ENCODE data around the gene DYSF.
"Not testable (repeated sequence)": the region's sequence is repeated elsewhere in the genome, so short reads cannot be mapped to it uniquely, and the experiment has no call there.

DYSF gene

DNA sequence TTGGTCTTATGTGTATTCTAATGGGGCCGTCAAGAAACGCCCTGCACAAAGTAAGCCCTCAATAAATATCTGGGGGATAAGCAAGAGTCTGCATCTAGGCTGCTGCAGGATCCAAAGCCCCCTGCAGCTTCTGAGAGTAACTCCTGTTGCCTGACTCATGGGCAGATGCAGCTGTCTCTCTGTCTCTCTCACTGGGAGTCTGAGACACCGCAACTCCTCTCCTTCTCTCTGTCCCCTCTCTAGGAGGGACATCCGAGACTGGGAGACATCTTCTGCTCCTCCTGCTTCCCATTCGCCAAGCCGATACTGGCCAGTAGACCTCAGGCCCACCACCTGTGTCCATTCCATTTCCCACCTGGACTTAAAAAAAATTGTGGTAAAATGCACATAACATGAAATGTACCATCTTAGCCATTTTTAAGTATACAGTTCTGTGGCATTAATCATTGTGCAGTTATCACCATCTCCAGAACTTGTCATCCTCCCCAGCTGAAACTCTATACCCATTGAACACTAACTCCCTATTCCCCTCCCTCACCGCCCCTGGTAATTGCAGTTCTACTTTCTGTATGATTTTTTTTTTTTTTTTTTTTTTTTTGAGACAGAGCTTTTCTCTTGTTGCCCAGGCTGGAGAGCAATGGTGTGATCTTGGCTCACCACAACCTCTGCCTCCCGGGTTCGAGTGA, 20.1 kb downstream of the DYSF start:
- FAIRE-seq, result no peak

DNA sequence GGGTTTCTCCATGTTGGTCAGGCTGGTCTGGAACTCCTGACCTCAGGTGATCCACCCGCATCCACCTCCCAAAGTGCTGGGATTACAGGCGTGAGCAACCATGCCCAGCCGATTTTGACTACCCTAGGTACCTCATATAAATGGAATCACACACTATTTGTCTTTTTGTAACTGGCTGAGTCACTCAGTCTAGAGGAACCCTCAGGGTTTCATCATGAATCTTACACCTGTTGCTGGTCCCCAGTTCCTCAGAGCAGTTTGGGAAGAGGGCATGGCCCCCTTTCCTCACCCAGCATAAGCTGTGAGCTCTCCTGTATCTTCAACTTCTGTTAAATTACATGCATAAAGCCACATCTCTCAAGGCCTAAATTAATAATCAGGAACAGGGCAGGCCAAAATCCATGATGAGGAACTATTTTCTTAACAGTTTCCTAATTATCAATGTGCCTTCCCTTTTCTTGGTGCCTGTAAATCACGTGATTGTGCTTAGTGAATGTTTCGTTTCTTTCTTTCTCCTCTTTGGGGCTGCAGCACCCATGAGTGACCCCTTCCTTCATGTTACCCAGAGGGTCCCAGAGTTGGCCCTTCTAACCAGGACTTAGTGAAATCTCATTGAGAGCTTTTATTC, 20.9 kb downstream of the DYSF start:
- FAIRE-seq, result no peak

DNA sequence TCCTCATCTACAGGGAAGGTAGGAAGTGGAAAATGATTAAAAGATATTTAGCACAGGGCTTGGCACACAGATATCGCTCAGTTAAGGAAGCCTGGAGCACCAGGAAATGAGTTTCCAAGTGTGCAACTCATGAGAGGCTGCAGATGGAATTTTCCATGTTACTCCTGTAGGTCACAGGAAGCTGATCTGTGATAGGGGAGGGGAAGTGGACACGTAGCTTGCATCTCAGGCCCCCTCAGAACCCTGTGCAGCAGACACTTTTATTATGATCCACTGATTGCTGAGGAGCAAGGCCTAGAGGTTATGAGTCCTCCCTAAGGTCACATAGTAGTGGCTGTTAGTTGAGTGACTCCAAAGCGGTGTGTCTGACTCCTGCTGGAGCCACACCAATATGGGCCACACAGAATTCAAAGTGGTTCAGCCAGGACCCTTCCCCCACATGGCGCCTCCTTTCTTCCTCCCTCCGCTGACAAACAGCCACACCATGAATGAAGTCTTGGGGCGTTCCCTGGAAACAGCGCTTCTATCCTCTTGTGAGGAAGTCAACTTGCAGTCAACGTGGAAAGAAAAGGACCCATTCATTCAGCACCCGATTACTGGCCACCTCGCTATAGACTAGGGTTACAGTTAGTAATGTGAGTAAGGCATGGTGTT, 21.5 kb downstream of the DYSF start:
- FAIRE-seq, result no peak

DNA sequence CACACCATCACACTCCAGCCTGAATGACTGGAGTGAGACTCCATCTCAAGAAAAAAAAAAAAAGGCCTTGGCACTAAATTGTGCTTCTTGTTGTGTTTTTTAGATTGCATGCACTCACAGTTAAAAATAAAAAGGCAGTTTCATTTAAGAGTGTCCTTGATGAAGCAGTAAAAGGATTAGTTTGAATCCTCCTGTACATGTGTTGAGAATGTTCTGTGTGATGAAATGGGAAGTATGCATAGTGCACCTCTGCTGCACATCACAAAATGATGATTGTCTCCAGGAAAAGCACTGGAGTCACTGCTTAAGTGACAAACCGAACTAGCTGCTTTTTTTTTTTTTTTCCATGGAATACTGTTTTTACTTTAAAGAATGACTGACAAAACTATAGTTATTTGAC, 23.1 kb downstream of the DYSF start:
- FAIRE-seq, result no peak

DNA sequence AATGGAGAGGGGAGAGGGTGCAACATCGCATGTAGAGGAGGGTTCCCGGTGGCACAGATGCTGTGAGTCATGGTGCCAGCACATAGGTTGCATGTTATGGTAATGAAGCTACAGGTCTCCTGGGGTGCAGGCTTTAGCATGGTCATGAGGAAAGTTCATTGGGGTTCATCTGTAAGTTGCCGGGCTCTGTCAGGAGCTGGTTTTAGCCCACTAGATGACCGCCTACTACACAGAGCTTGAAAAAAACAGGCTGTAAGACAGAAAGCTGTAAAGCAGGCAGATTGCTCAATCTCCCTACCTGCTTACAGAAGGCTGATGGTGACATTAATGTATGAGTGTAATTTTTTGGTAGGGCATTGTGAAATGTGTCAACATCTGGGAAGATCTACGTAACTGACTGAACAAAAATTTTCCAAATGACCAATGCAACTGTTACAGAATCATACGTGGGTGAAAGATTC, 23.9 kb downstream of the DYSF start:
- FAIRE-seq, result no peak

DNA sequence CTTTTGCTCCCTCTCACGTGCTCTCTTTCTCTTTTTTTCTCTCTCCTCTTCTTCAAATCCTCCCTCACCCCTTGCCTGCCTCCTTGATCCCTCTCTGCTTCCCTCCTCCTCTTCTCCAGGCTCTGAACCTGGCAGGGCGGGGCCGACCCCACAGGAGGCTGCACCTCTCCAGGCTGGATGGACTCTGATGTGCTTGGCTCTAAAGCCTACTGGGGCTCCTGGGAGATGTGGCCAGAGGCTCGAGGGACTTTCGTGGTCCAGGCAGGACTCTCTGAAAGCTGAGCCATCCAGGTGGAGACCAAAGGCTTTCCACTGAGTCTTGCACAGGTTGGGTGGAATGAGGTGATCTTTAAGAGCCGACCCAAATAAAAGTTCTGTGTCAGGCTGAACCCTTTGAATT, 25.4 kb downstream of the DYSF start:
- FAIRE-seq, result no peak

DNA sequence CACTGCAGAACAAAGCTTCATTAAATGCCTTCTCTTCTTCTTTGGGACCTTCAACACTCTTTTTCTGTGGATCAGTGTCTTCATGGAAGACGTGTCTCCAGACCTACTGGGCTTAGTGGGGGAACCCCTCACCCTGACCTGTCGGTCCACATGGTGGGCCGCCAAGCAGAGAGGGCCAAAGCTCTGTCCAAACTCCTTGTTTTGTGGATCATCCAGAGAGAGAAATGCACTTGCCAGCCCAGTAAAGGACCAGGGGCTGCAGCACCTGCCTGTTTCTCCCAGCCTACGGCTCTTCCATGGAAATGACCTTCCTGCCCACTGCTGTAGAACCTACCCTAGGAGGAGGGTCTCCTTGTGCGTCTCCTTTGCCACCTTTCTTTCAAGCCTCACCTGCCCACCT, 25.9 kb downstream of the DYSF start:
- FAIRE-seq, result no peak

DNA sequence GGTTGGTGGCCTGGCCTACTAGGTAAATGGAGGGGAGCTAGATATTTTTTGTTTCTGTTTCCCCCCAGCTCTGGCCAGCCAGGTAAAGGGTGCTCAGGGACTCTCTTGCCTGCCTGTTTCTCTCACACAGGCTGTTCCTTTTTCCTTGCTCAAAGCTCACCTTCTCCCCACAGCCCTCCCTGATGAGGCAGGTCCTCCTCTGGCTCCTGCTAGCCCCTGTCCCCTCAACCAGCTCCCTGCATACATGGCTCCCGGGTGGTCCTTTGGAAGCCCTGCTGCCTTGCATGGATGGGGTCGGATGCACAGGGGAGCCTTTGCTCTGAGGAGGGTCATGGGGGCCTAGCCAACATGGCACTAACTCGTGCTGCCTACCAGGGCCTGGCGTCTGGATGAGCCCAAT, 27.8 kb downstream of the DYSF start:
- no peak for FAIRE-seq

DNA sequence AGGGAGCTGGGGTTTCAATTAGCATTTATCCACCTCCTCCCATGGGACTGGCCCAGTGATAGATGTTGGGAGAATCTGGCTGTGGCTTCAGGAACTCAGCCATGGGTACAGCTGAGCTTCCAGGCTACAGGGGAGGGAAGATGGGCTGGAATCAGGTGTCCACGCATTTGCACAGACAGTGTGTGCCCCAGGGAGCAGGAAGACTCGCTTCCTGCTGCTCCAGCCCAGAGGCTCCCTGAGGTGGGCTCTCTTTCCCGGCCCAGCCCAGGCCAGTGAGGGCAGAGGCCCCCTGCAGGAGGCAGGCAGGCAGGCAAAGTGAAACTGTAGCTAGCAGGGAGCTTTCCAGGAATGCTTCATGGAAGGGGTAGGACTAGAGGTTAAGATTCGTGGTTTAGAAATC, 28.7 kb downstream of the DYSF start:
- FAIRE-seq, result no peak

DNA sequence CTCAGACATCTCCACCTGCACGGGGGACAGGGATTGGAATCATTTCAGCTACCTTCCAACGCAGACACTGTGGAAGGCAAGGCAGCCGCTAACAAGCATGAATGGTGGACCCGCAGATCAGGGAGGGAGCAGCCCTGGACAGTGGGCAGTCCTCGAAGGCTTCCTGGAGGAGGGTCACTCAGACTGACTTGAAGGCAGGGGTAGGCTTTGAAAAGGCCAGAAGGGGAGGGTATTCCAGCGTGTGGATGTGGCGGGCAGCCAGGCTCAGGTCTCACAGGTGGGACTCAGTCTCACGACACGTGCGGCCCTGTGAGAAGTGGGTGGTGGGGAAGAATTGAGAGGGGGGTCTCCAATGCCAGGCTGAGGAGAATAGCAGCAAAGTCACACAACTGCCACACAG, 29.9 kb downstream of the DYSF start:
- no peak for FAIRE-seq

DNA sequence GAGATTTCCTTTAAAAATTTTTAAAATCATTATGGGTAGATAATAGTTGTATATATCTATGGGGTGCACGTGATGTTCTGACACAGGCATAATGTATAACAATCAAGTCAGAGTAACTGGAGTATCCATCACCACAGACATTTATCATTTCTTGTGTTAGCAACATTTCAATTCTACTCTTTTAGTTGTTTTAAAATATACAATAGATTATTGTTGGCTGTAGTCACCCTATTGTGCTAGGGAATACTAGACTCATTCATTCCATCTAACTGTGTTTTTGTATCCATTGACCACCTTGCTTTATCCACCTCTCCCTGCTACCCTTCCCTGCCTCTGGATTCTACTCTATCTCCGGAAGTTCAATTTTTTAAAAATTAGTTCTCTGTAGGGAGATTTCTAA, 31.0 kb downstream of the DYSF start:
- no peak for FAIRE-seq

DNA sequence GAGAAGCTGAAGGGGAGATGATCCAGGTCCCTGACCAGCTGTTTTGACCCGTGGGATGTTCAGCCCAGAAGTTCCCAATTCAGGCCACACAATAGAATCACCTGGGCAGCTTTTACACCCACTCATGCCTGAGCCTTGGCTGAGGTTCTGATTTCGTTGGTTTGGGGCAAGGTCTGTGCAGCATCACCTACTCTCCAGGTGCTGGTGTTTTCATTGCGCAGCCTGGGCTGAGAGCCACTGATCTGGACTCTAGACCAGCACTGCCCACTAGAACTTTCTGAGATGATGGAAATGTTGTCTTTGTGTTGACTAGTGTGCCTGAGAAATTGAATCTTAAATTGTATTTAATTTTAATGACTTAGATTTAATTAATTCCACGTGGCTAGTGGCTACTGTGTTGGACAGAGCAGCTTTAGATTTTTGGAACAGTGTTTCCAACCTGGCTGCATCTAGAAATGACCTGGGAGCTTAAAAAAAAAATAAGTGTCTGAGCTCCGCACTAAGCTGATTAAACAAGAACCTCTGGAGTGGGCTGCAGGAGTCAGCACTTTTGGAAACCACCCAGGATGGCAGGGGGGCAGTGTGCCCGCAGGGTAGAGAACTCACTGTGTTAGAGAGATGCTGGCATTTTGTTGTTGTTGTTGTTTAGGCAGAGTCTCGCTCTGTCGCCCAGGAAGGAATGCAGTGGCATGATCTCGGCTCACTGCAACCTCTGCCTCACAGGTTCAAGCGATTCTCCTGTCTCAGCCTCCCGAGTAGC, 33.7 kb downstream of the DYSF start:
- no peak for FAIRE-seq

DNA sequence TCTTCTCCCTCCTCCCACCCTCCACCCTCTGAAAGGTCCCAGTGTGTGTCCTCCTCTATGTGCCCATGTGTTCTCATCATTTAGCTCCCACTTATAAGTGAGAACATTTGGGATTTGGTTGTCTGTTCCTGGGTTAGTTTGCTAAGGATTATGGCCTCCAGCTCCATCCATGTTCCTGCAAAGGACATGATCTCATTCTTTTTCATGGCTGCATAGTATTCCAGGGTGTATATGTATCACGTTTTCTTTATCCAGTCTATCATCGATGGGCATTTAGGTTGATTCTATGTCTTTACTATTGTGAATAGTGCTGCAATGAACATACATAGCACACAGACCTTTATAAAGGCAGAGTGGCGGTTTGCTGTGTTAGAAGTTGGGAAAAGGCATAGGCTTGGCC, 38.2 kb downstream of the DYSF start:
- FAIRE-seq, result not testable (repeated sequence)

DNA sequence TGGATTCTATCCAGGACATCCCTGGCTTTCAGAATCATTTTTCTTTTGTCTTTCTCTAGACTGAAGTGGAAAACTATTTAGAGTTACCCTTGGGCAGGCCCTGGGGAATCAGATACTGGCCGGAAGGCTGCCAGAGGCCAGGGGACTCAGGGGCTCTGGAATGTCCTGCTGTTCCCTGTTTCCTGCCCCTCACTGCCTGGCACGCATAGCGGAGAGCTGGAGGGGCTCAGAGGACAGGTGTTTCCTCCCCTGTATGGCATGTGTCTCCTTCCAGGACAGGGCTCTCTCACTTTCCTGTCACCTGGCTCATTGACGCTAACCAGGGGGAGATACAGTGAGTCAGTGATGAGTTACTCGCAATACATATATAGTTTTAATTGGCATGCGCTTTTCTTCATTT, 38.8 kb downstream of the DYSF start:
- FAIRE-seq, result no peak

DNA sequence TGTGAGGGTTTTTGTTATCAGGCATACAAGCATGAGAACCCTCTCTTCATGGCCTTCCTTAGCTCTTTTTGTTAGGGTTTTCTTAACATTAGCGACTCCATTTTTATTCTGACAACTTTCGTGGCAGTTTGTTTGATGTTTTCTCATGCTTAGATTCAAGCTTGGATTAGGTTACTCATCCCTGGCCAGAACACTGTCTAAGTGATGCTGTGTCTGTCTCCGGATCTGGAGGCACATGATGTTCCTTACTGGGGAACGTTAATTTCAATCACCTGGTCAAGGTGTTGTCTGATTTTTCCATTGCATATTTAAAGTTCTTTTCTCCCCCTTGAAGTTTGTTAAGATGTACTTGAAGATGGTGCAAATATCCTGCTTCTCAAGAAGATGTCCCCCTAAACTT, 40.7 kb downstream of the DYSF start:
- no peak for FAIRE-seq

DNA sequence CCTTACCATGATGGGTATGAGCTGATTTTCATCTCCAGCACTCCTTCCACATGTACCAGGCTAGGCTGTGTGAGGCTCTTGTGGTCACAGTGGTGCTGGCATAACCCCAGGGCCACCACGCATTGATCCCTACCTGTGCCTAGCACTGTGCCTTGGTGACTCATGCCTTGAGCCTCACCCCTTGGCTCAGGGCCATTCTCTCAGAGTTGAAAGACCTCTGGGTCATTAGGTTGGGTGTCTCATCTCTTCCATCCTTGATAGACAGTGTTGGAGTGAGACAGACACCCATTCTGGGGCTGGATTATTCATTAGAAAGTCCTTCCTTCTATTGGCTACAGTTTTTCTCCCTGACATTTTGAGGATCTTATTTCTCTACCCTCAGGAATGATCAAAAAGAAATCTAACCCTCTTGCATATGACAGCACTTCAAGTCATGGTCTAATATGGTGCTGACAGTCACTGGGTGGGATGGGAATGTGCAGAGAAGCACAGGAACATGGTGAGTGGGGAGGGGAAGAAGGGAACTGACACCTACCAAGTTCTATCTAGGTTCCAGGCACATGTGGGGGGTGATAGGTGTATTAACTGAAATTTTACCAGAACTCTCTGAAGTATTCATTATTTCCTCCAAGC, 41.3 kb downstream of the DYSF start:
- FAIRE-seq, result no peak

DNA sequence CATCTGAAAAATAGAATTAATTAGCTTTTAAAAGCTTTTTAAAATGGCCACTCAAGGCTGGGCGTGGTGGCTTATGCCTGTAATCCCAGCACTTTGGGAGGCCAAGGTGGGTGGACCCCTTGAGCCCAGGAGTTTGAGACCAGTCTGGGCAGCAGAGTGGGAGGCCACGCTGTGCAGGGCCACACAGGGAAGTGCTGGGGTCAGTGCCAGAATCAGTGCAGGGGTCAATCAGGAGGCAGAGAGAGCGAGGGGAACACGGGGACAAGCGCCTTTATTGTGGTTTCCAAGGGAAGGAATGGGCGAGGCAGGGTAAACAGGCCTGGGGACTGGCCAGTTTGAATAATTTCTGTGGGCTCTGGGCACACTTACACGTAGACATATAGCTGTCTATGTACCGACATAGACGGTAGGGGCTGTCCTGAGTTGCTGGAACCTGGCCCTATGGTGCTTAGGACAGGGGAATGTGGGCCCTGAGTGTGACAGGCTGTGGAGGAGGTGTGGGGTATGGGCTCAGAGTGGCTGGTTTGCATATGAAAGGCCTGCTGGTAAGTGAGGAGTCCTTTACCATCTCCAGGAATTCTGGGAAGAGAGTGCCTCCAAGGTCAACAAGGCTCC, 42.9 kb downstream of the DYSF start:
- FAIRE-seq, result no peak

DNA sequence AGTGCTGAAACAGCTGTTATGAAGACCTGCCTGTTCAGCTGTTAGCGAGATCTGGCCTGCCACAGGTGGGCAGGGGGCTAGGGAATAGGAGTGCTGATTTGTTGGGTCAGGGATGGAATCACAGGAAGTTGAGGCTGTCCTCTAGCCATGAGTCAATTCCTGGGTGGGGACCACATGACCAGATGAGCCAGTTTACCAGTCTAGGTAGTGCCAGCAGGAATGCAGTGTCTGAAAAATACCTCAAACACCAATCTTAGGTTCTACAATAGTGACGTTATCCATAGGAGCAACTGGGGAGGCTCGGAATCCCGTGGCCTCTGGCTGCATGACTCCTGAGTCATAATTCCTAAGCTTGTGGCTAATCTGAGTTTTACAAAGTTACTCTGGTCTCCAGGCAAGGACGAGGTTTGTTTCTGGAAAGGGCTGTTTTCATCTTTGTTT, 44.9 kb downstream of the DYSF start:
- no peak for FAIRE-seq

DNA sequence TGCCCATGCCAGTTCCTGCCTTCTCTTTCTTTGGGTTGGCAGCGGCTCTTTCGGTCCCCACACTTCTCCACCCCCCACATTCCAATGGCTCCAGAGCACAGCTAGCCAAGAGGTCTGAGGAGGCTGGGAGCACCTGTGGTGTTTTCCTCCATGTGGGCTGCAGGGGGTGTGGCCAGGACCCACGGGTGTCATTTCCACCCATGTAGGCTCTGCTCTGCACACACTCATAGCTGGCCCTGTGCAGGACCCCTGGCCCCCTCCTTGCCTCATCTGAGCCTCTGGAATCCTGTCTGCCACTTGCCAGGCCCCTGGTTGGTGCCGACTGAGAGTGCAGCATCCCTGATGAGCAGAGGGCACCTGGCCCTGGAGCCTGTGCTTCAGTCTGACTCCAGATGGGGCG, 46.3 kb downstream of the DYSF start:
- no peak for FAIRE-seq

DNA sequence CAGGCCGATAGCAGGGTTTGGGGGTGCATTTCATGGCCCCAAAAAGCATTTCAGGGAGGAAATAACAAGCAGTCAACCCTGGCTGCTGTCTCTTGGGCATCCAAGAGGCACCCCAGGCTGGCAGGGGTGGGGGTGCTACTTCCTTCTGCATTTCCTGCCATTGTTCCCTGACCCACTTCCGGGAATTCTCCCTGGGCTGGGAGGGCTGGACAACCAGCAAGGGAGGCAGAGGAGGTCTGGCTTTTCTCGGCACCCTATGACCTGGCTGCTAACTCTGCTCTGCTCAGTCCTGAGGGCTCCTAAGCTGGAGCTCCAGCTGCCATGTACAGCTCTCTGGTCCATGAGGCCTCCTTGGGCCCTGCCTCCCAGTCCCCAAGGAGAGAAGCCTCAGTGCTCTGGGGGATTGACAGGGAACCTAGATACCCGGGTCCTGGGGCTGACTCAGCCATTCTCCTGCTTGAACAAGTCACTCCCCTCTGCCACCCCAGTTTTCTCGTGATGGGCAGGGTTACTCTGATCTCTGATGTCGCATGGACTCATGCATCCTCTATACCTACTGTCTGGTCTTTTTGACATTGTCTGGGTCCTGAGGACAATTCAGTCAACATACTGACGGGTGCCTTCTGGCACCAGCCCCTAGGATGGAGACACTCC, 47.2 kb downstream of the DYSF start:
- FAIRE-seq, result no peak

DNA sequence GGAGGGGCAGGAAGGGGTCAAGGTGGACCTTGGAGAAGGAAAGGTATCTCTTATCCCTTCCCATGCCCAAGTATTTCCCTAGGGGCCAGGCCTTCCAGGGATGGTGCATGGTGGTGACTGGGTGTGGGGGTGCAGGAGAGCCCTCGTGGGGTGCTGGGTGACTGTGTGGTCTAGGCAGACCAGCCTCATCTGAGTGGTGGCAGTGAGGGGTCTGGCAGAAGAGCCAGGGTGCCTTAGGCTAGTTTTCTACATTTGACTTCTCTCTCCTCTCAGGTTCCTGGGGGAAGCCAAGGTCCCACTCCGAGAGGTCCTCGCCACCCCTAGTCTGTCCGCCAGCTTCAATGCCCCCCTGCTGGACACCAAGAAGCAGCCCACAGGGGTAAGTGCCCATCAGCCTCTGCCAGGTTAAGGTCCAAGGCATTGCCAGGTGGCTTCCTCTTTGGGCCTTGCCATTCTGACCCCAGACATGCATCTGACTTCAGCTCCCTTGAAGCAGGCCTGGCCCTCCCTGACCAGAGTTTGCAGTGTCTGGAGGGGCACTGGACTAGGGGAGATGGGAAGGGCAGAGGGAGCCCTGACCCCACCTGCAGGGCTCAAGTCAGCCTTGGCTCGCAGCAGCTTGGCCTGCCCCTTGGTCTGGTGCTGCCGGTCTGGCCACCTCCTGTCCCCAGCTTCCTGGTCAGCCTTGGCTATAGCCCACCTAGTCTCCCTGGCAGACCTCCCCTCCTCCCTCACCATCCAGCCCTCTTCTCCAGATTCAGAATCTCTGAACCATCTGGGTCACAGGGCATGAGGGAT, 49.8 kb downstream of the DYSF start:
- no peak for FAIRE-seq
